Epithelial cell of proximal tubule (primary cell): ENCODE results near the gene CERS6. TPM values are rescaled to one million over a fixed set of nuclear protein-coding genes. Genes with fewer than 3 reads are reported as not detected.

Experiments
- DNase-seq: peaks from one replicate; pipeline ENCODE4 v3.0.0-alpha.2; 2011; ENCODE audit warnings: low read depth
- H3K4me3 ChIP-seq: 2 replicates; pipeline ENCODE4 v1.5.1; 2011; ENCODE audit warnings: low read depth, mild to moderate bottlenecking, low read length
- total RNA-seq: library from RNA; depleted of rRNA; stranded (reverse); fragments of >200 nt; gene quantifications from 2 replicates; pipeline ENCODE4 v1.2.3, GENCODE V29; 2015
- TF ChIP-seq, protein P1 (sequence below): conservative IDR thresholded peaks from 2 replicates; pipeline ENCODE4 v1.5.1; 2012; ENCODE audit warnings: low read depth, mild to moderate bottlenecking, low read length

The CERS6 gene
- total RNA-seq, 1 donor from 2014 or later, result 11.6 TPM

DNA sequence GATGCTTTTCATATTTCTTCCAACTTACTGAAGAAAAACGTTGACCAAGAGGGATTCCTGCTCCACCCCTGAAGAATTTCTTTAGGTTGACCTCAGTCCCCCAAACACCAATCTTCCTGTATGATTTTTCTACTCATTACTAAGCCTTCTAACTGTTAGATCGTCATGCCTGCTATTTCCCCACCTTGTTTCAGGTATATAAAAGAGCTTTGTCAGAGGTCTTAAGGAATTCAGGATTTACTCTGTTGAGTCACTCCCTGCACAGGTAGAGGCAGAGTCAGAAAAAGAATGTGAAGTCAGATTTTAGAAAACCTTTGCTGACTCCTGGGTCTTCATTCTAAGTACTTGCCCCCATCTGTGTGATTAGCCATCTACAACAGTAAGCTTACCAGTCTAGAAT, 262.6 kb downstream of the CERS6 start:
- no peak for DNase-seq
- no peak overlapping the region for H3K4me3 ChIP-seq

DNA sequence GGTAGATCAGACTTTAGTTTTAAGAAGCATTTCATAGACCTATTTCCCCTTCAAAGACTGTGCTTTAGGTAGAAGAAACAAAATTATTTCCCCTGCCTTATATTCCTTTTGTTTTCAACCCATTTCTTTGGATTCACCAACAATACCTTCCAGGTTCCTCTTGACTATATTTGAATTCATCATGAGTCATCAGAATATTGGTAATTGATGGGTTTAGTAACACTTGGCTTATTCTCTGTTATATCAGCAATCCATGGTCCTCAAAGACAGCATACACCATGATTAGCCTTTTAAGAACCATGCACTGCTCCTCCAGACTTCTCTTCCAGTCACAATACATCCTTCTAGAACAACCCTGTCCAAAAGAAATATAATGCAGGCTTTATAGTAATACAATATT, 263.4 kb downstream of the CERS6 start:
- TF ChIP-seq, protein P1, sequence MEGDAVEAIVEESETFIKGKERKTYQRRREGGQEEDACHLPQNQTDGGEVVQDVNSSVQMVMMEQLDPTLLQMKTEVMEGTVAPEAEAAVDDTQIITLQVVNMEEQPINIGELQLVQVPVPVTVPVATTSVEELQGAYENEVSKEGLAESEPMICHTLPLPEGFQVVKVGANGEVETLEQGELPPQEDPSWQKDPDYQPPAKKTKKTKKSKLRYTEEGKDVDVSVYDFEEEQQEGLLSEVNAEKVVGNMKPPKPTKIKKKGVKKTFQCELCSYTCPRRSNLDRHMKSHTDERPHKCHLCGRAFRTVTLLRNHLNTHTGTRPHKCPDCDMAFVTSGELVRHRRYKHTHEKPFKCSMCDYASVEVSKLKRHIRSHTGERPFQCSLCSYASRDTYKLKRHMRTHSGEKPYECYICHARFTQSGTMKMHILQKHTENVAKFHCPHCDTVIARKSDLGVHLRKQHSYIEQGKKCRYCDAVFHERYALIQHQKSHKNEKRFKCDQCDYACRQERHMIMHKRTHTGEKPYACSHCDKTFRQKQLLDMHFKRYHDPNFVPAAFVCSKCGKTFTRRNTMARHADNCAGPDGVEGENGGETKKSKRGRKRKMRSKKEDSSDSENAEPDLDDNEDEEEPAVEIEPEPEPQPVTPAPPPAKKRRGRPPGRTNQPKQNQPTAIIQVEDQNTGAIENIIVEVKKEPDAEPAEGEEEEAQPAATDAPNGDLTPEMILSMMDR, result no peak
- no peak for DNase-seq
- no peak overlapping the region for H3K4me3 ChIP-seq

More for the DNA sequence above, 262.6 kb downstream of the CERS6 start:
- TF ChIP-seq, protein P1, result no peak

DNA sequence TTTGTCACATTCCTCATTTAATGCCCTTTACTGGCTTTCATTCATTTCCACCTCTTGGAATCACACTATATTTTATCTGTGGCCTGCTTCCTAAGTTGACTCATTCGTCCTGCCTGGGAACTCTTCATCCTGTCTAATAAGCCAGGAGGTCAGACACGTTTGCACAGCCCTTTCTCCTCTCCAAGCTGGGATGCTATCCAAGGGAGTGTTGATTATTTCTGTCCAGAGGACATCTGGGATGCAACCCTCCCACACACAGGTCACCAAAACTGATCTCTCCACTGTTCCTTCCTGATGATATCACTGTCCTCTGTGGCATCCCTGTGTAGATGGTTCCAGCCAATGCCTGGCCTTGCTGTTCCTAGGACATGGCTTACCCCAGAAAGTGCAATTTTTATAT, 266.5 kb downstream of the CERS6 start:
- TF ChIP-seq, protein P1, result no peak
- no peak for DNase-seq
- no peak overlapping the region for H3K4me3 ChIP-seq

DNA sequence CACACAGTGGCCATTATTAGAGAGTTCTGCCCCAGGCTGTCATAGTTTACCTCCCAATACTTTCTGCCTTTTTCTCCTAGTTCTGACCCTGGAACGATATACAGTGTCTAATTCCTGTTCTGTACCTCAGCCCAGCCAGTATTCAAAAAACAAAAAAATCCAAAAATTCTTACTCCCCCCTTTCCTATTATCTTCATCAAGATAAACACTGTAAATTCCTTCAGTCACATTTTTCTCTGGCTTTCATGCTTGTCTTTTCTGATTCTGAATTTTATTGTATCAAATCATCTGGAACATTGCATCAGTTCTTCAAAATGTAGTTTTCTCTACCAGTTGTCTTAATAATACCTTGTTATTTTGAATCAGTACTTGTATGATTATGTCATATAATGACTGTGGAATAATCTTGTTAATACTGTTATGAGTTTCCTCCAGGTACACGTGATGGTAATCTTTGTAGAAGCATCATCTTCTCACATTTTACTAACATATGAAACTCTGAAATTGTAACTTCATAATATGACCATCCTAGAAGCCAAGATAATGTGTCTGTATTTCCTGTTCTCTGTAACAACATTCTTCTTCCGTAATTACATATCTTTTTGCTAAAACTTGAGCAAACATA, 267.3 kb downstream of the CERS6 start:
- TF ChIP-seq, protein P1, result no peak
- H3K4me3 ChIP-seq, result no peak overlapping the region
- DNase-seq, result no peak

DNA sequence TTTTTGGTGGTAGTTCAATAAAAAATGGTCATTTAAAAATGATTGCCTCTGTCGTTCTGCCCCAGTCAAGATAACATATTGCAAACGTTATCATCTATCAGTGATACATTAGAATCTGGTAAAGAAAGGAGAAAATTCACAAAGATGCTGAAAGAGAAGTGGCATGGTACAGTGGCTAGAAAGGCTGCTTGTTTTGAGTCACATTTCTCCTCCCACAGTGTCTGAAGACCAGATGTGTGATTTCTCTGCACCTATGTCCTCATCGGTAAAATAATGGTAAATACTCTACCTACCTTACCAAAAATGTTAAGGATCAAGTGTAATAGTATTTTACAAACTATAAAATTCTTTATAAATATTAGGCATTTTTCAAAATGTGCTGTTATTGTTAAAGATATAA, 270.3 kb downstream of the CERS6 start:
- no peak overlapping the region for H3K4me3 ChIP-seq
- no peak for DNase-seq
- TF ChIP-seq, protein P1, result no peak

DNA sequence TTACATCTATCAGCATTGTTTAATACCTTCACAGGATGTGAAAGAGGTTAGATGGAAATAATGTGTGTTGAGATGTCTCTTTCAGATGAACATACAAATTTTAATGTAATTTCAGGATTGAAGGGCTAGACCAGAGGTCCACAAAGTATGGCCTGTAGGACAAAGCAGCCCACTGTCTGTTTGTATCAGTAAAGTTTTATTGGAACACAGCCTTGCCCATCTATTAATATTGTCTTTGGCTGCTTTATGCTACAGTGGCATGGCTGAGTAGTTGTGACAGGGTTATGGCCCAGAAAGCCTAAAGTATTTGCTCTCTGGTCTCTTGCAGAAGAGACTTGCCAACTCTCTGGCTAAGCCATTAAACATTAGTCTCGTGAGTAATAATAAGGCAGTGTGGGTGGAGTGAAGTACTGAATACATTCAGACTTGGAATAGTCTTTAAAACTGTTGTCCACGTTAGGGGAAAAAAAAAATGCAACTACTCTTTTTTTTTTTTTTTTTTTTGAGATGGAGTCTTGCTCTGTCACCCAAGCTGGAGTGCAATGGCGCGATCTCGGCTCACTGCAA, 271.9 kb downstream of the CERS6 start:
- no peak overlapping the region for H3K4me3 ChIP-seq
- TF ChIP-seq, protein P1, result no peak
- DNase-seq, result no peak

DNA sequence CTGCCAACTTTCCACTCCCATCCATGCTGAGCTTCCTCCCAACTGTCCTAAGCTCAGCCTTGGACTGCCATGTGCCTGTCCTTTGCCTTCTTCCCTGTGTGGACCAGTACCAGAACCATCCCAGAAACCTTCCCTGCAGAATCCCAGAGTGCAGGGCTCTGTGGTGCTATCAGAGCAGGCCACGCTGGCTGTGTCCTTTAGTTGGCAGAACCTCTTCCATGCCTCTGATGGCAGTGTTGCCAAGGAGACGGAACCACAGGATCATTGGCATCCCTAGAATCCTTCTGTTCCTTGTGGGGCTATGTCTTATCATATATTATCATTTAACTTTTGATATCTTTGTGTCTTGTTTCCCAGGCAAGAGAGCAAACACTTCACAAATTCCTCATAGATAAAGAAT, 273.4 kb downstream of the CERS6 start:
- TF ChIP-seq, protein P1, result no peak
- H3K4me3 ChIP-seq, result no peak overlapping the region
- DNase-seq, result no peak
